Fibroblast of skin of right biceps (primary cell): ENCODE results near the gene NDFIP1.
A peak's percentile ranks its signal among the peaks of the same experiment; 100 is the strongest.

Source experiments
- DNase-seq: peaks from one replicate; pipeline ENCODE4 v3.0.0-alpha.2; 2013

Gene NDFIP1

GRCh38 chr5:142192286-142193113 lies 83.9 kb downstream of the NDFIP1 start:
- no peak for DNase-seq

- DNase-seq, result no peak
Observed at GRCh38 chr5:142193114-142193428, 84.5 kb downstream of the NDFIP1 start.

- DNase-seq, result peak; percentile 61
Observed at GRCh38 chr5:142197098-142197497, 88.5 kb downstream of the NDFIP1 start.

GRCh38 chr5:142197781-142198180 lies 89.2 kb downstream of the NDFIP1 start:
- no peak for DNase-seq

- no peak for DNase-seq
Observed at GRCh38 chr5:142199388-142199787, 90.8 kb downstream of the NDFIP1 start.

- DNase-seq, result no peak
Observed at GRCh38 chr5:142200387-142200786, 91.8 kb downstream of the NDFIP1 start.

GRCh38 chr5:142201471-142201887 lies 92.9 kb downstream of the NDFIP1 start:
- DNase-seq, result peak; percentile 96

GRCh38 chr5:142202282-142202681 lies 93.7 kb downstream of the NDFIP1 start:
- DNase-seq, result peak; percentile 56
